Uterus (tissue), 4 donors: ENCODE data around the gene GZF1. TPM values are rescaled to one million over a fixed set of nuclear protein-coding genes. Genes with fewer than 3 reads are reported as not detected.

ENCODE experiments used
- DNase-seq, 2 donors: peaks; one replicate each; pipeline ENCODE4 v3.0.0-alpha.2; 2019 to 2020
- H3K27ac ChIP-seq, 2 donors: fragments of 200-600 bp; sonication (generic); 1 replicate in 1 of 2; 2 replicates in 1 of 2; pipeline ENCODE4 v1.5.1; 2016 to 2018
- H3K27me3 ChIP-seq, 2 donors: fragments of 200-600 bp; sonication (generic); one replicate each; pipeline ENCODE4 v1.5.1; 2018 to 2019; ENCODE audit warnings: control low read depth in 1 of 2
- H3K36me3 ChIP-seq, 2 donors: fragments of 200-600 bp; sonication (generic); one replicate each; pipeline ENCODE4 v1.5.1; 2019; ENCODE audit warnings: control low read depth in 1 of 2
- H3K4me1 ChIP-seq, 2 donors: fragments of 200-600 bp; sonication (generic); one replicate each; pipeline ENCODE4 v1.5.1; 2018 to 2019; ENCODE audit warnings: control low read depth in 1 of 2
- H3K4me3 ChIP-seq, 2 donors: fragments of 200-600 bp; sonication (generic); 1 replicate in 1 of 2; 2 replicates in 1 of 2; pipeline ENCODE4 v1.5.1; 2018 to 2019; ENCODE audit warnings: mild to moderate bottlenecking in 1 of 2
- H3K9me3 ChIP-seq, 2 donors: fragments of 200-600 bp; sonication (generic); one replicate each; pipeline ENCODE4 v1.5.1; 2019; ENCODE audit warnings: control low read depth in 1 of 2
- CTCF ChIP-seq, 4 experiments: fragments of 200-600 bp in 2 of 4; fragments of 450-650 bp in 2 of 4; sonication (generic) in 2 of 4; IDR thresholded peaks; one replicate each; pipeline ENCODE4 v1.5.1; 2016 to 2019; ENCODE audit warnings: antibody characterized with exemption in 4 of 4, mild to moderate bottlenecking in 2 of 4, moderate library complexity in 1 of 4
- POLR2A ChIP-seq, 2 donors: fragments of 450-650 bp; IDR thresholded peaks; one replicate each; pipeline ENCODE4 v1.6.1; 2016; ENCODE audit warnings: antibody characterized with exemption in 2 of 2, mild to moderate bottlenecking in 1 of 2, moderate library complexity in 1 of 2
- intact Hi-C: fragments of 100-400 bp; cut with DNase I; formaldehyde crosslinking; loops from one replicate; pipeline ENCODE4 v1.15.1; 2023; ENCODE audit warnings: low total_unique reads
- total RNA-seq, 4 donors: library from RNA; depleted of rRNA in 3 of 4; stranded (reverse); fragments of >200 nt in 3 of 4; gene quantifications; one replicate each; pipeline versions ENCODE4 v1.1.0 to v1.2.4, GENCODE V29; 2014 to 2023
- donor health status: DM: yes; HTN: yes; CAD: no.

GZF1 gene
- total RNA-seq, 4 donors from 2014 or later, result 5.9 to 24.5 (median 17.6) TPM

GRCh38 chr20:23374441-23374840, 12.5 kb downstream of the GZF1 start:
- intact Hi-C loops, result no loop called here
- DNase-seq, result no peak
- Histone ChIP-seq H3K27me3 (no peaks in the 10 kb centered on the region), H3K9me3 (no peaks in the 10 kb centered on the region), H3K4me3 (no peak overlapping the region), H3K4me1 (no peaks in the 10 kb centered on the region), H3K36me3 (no peaks in the 10 kb centered on the region), H3K27ac (no peak overlapping the region)
- no peak for TF ChIP-seq CTCF (IDR thresholded peaks at IDR 0.05)
- TF ChIP-seq POLR2A (IDR thresholded peaks at IDR 0.05), result no peak

- Histone ChIP-seq H3K36me3 (no peaks in the 10 kb centered on the region), H3K4me1 (no peaks in the 10 kb centered on the region), H3K27ac (no peak overlapping the region), H3K9me3 (no peaks in the 10 kb centered on the region), H3K27me3 (no peaks in the 10 kb centered on the region), H3K4me3 (no peak overlapping the region)
- no peak for DNase-seq
- TF ChIP-seq POLR2A (IDR thresholded peaks at IDR 0.05) (no peak), CTCF (IDR thresholded peaks at IDR 0.05) (no peak)
- intact Hi-C loops, result no loop called here
Observed at GRCh38 chr20:23375827-23376226, 13.8 kb downstream of the GZF1 start.

- intact Hi-C loops, result no loop called here
Observed at GRCh38 chr20:23379772-23380171, 17.8 kb downstream of the GZF1 start.

GRCh38 chr20:23381876-23382275, 19.9 kb downstream of the GZF1 start:
- intact Hi-C loops, result no loop called here
- Histone ChIP-seq H3K4me3 (no peak overlapping the region), H3K36me3 (no peaks in the 10 kb centered on the region), H3K4me1 (no peaks in the 10 kb centered on the region), H3K27me3 (no peaks in the 10 kb centered on the region), H3K9me3 (no peaks in the 10 kb centered on the region), H3K27ac (no peak overlapping the region)
- TF ChIP-seq POLR2A (IDR thresholded peaks at IDR 0.05) (no peak), CTCF (IDR thresholded peaks at IDR 0.05) (no peak)
- DNase-seq, result no peak

More at GRCh38 chr20:23379772-23380171, 17.8 kb downstream of the GZF1 start:
- Histone ChIP-seq H3K36me3 (no peaks in the 10 kb centered on the region), H3K9me3 (no peaks in the 10 kb centered on the region), H3K27me3 (no peaks in the 10 kb centered on the region), H3K27ac (no peak overlapping the region), H3K4me3 (no peak overlapping the region), H3K4me1 (no peaks in the 10 kb centered on the region)
- no peak for TF ChIP-seq CTCF (IDR thresholded peaks at IDR 0.05)
- no peak for TF ChIP-seq POLR2A (IDR thresholded peaks at IDR 0.05)
- DNase-seq, result no peak

- Histone ChIP-seq H3K4me1 (no peaks in the 10 kb centered on the region), H3K36me3 (no peaks in the 10 kb centered on the region), H3K9me3 (no peaks in the 10 kb centered on the region), H3K27me3 (no peaks in the 10 kb centered on the region), H3K4me3 (no peak overlapping the region), H3K27ac (no peak overlapping the region)
- TF ChIP-seq POLR2A (IDR thresholded peaks at IDR 0.05) (no peak), CTCF (IDR thresholded peaks at IDR 0.05) (no peak)
- intact Hi-C loops, result no loop called here
- no peak for DNase-seq
Observed at GRCh38 chr20:23386304-23387117, 24.5 kb downstream of the GZF1 start.
